Mesenchymal stem cell (in vitro differentiated cells and primary cell): ENCODE results near the gene TAAR9.
"Not testable (repeated sequence)": the region's sequence is repeated elsewhere in the genome, so short reads cannot be mapped to it uniquely, and the experiment has no call there.

Experiments used
- DNase-seq: peaks from one replicate; pipeline ENCODE4 v3.0.0-alpha.2; 2013
- H2AFZ ChIP-seq: one replicate; pipeline ENCODE4 v1.6.1; 2013; ENCODE audit warnings: low read depth, mild to moderate bottlenecking, control low read depth, inconsistent platforms, low read length, moderate library complexity
- H2AK5ac ChIP-seq: 2 replicates; pipeline ENCODE4 v1.6.1; 2013; ENCODE audit warnings: low read length, moderate library complexity, mild to moderate bottlenecking, inconsistent platforms; ENCODE audit not compliant: severe bottlenecking
- H2BK120ac ChIP-seq: one replicate; pipeline ENCODE4 v1.6.1; 2013; ENCODE audit warnings: low read depth, mild to moderate bottlenecking, inconsistent platforms, low read length, moderate library complexity
- H2BK12ac ChIP-seq, 2 experiments: one replicate each; pipeline ENCODE4 v1.6.1; 2013; ENCODE audit warnings: inconsistent platforms in 2 of 2, low read length in 2 of 2, mild to moderate bottlenecking in 2 of 2, moderate library complexity in 2 of 2, control low read depth in 1 of 2
- H2BK15ac ChIP-seq: one replicate; pipeline ENCODE4 v1.6.1; 2013; ENCODE audit warnings: mild to moderate bottlenecking, low read depth, inconsistent platforms; ENCODE audit not compliant: poor library complexity, severe bottlenecking
- H2BK5ac ChIP-seq: 2 replicates; pipeline ENCODE4 v1.6.1; 2013; ENCODE audit warnings: low read depth, mild to moderate bottlenecking, low read length, control low read depth, inconsistent platforms; ENCODE audit not compliant: poor library complexity, severe bottlenecking
- H3K14ac ChIP-seq, 2 experiments: one replicate each; pipeline ENCODE4 v1.6.1; 2013; ENCODE audit warnings: inconsistent platforms in 2 of 2, low read length in 2 of 2, control low read depth in 1 of 2, mild to moderate bottlenecking in 1 of 2, moderate library complexity in 1 of 2
- H3K18ac ChIP-seq, 2 experiments: one replicate each; pipeline ENCODE4 v1.6.1; 2013; ENCODE audit warnings: inconsistent platforms in 2 of 2, low read length in 2 of 2, control low read depth in 1 of 2, low read depth in 1 of 2, mild to moderate bottlenecking in 1 of 2
- H3K23ac ChIP-seq, 2 experiments: one replicate each; pipeline ENCODE4 v1.6.1; 2013; ENCODE audit warnings: inconsistent platforms in 2 of 2, low read length in 2 of 2, mild to moderate bottlenecking in 2 of 2, moderate library complexity in 2 of 2, control low read depth in 1 of 2
- H3K27ac ChIP-seq: 2 replicates; pipeline ENCODE4 v1.5.1; 2013; ENCODE audit warnings: mild to moderate bottlenecking, moderate library complexity, low read length, control low read depth, inconsistent platforms; ENCODE audit not compliant: poor library complexity, severe bottlenecking
- H3K27me3 ChIP-seq, 2 experiments: 2 replicates each; pipeline versions ENCODE4 v1.6.1 to v1.7.0; 2013; ENCODE audit warnings: low read length in 2 of 2, mild to moderate bottlenecking in 2 of 2, moderate library complexity in 2 of 2, control low read depth in 1 of 2, inconsistent platforms in 1 of 2; ENCODE audit not compliant: control insufficient read depth in 1 of 2, insufficient read depth in 1 of 2
- H3K36me3 ChIP-seq, 2 experiments: 2 replicates each; pipeline versions ENCODE4 v1.6.1 to v1.7.0; 2013; ENCODE audit warnings: low read length in 2 of 2, control low read depth in 1 of 2, inconsistent platforms in 1 of 2, low read depth in 1 of 2, mild to moderate bottlenecking in 1 of 2; ENCODE audit not compliant: insufficient read depth in 2 of 2, control insufficient read depth in 1 of 2
- H3K4ac ChIP-seq, 2 experiments: one replicate each; pipeline ENCODE4 v1.6.1; 2013; ENCODE audit warnings: inconsistent platforms in 2 of 2, low read length in 2 of 2, mild to moderate bottlenecking in 2 of 2, moderate library complexity in 2 of 2, control low read depth in 1 of 2, low read depth in 1 of 2
- H3K4me1 ChIP-seq: 2 replicates; pipeline ENCODE4 v1.6.1; 2013; ENCODE audit warnings: low read depth, low read length, control low read depth; ENCODE audit not compliant: control insufficient read depth, insufficient read depth
- H3K4me2 ChIP-seq: 2 replicates; pipeline ENCODE4 v1.6.1; 2013; ENCODE audit warnings: low read length, mild to moderate bottlenecking, inconsistent platforms; ENCODE audit not compliant: poor library complexity, severe bottlenecking
- H3K4me3 ChIP-seq, 2 experiments: 2 replicates each; pipeline versions ENCODE4 v1.5.1 to v1.7.0; 2013; ENCODE audit warnings: low read length in 2 of 2, mild to moderate bottlenecking in 2 of 2, control low read depth in 1 of 2, low read depth in 1 of 2; ENCODE audit not compliant: insufficient read depth in 1 of 2
- H3K79me1 ChIP-seq: replicated peaks from 2 replicates; pipeline ENCODE4 v1.6.1; 2013; ENCODE audit warnings: mild to moderate bottlenecking, control low read depth, low read length, inconsistent platforms; ENCODE audit not compliant: poor library complexity, severe bottlenecking
- H3K9ac ChIP-seq: 2 replicates; pipeline ENCODE4 v1.7.0; 2013; ENCODE audit warnings: mild to moderate bottlenecking, low read length, moderate library complexity
- H3K9me3 ChIP-seq: 2 replicates; pipeline ENCODE4 v1.7.0; 2013; ENCODE audit warnings: mild to moderate bottlenecking, low read length; ENCODE audit not compliant: control insufficient read depth
- H4K8ac ChIP-seq: one replicate; pipeline ENCODE4 v1.6.1; 2013; ENCODE audit warnings: inconsistent platforms, mild to moderate bottlenecking, low read length, moderate library complexity
- H4K91ac ChIP-seq: one replicate; pipeline ENCODE4 v1.6.1; 2013; ENCODE audit warnings: mild to moderate bottlenecking, low read length, inconsistent platforms
- WGBS: methylation state at CpG from one replicate; pipeline ENCODE4 v1.1.7; 2013; ENCODE audit warnings: mixed read lengths; 5-methylcytosine and 5-hydroxymethylcytosine counted together

The TAAR9 gene

DNA sequence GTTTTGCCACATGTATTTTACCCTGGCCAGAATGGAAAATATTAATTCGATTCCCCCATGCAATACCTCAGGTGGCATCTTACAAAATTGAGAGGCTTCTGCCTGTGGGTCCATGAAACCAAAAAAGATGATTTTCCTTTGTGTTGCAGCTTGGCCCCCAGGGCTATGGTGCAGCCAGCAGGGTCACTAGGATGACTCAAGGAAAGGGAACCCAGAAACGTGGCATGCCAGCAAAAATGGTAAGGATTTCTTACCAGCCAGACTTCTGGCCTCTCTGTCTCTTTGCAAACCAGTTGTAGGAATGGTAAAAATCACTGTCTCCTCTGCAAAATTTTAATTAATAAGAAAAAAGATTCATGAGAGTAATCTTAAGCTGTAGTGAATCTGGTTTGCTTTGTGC, 11.6 kb upstream of the TAAR9 start:
- Histone ChIP-seq H3K27me3 (no peaks in the 10 kb centered on the region), H3K79me1 (no peaks in the 10 kb centered on the region), H2AK5ac (no peak overlapping the region), H3K23ac (no peak overlapping the region), H2BK5ac (no peak overlapping the region), H2AFZ (no peak overlapping the region), H3K9me3 (no peaks in the 10 kb centered on the region), H3K4me1 (no peaks in the 10 kb centered on the region), H3K36me3 (no peaks in the 10 kb centered on the region), H4K8ac (no peak overlapping the region), H2BK120ac (no peak overlapping the region), H2BK15ac (no peak overlapping the region), H3K4ac (no peak overlapping the region), H3K14ac (no peak overlapping the region), H4K91ac (no peak overlapping the region), H3K4me3 (no peak overlapping the region), H3K18ac (no peak overlapping the region), H3K27ac (no peak overlapping the region), H2BK12ac (no peak overlapping the region), H3K9ac (no peak overlapping the region), H3K4me2 (no peak overlapping the region)
- WGBS = 91% methylated on average over 1 of the region's 2 CpGs
- no peak for DNase-seq

DNA sequence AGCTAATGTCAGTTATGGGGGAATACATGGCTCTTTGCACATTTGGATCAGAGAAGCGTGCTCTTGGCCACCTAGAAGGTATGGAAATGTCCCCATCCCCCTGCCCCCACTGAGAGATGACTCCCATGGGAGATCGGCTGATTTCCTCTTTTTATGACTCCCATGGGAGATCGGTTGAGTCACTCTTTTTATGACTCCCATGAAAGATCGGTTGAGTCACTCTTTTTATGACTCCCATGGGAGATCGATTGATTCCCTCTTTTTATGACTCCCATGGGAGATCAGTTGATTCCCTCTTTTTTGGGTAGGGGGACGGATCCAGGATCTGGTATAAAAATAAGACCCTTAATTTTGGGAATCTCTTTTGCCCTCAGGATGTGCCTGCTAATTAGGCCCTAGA, 10.3 kb upstream of the TAAR9 start:
- no peaks in the 10 kb centered on the region for H3K27me3 ChIP-seq
- no peaks in the 10 kb centered on the region for H3K4me1 ChIP-seq
- WGBS = 84% methylated on average over 5 of the region's 6 CpGs
- no peaks in the 10 kb centered on the region for H3K36me3 ChIP-seq
- no peaks in the 10 kb centered on the region for H3K79me1 ChIP-seq
- no peak overlapping the region for H2AFZ ChIP-seq
- no peak overlapping the region for H2BK5ac ChIP-seq
- H3K4me3 ChIP-seq = no peak overlapping the region
- H3K23ac ChIP-seq = no peak overlapping the region
- no peak overlapping the region for H4K91ac ChIP-seq
- H3K4ac ChIP-seq = no peak overlapping the region
- H3K4me2 ChIP-seq = no peak overlapping the region
- DNase-seq = peak; percentile 37
- H3K14ac ChIP-seq = no peak overlapping the region
- H2AK5ac ChIP-seq = no peak overlapping the region
- H4K8ac ChIP-seq = no peak overlapping the region
- H3K9me3 ChIP-seq = no peaks in the 10 kb centered on the region
- no peak overlapping the region for H2BK15ac ChIP-seq
- H3K18ac ChIP-seq = no peak overlapping the region
- H3K27ac ChIP-seq = no peak overlapping the region
- H2BK12ac ChIP-seq = no peak overlapping the region
- no peak overlapping the region for H3K9ac ChIP-seq
- H2BK120ac ChIP-seq = no peak overlapping the region

DNA sequence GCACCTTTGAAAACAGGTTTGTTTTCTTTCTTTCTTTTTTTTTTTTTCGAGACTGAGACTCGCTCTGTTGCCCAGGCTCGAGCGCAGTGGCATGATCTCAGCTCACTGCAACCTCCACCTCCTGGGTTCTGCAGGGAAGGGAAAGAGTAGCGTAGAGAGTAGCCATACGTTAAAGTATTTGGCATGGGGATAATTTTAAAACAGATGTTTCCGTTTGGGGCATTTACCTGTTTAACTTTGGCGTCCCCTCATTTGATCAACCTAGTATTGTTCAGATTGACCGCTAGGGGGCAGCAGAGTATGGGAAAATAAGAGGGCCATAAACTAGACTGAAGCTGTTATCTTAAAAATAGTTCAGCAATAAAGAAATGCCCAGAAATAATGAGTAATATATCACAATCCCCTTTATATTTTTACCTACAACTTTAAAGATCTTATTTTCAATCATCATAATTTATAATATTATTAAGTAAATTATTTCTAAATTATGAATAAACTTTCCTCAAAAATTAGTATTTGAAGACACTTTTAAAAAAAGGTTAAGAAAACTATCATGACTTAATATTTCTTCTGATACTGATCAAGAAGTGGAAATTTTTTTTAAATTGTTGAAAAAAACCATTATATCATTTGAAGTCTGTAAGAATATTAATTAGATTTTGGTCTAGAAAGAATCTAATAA, 7.6 kb upstream of the TAAR9 start:
- H3K4me1 ChIP-seq = no peaks in the 10 kb centered on the region

DNA sequence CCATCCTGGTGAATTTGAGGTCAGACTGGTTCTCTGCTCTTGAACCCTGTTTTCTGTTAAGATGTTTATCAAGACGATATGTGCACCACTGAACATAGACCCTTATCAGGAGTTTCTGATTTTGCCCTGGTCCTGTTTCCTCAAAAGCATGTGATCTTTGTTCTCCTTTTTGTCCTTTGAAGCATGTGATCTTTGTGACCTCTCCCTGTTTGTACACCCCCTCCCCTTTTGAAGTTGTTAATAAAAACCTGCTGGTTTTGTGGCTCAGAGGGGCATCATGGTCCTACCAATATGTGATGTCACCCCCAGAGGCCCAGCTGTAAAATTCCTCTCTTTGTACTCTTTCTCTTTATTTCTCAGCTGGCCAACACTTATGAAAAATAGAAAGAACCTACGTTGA, 3.5 kb upstream of the TAAR9 start:
- H3K18ac ChIP-seq, H3K27ac ChIP-seq, H3K14ac ChIP-seq, H3K4me2 ChIP-seq, H3K36me3 ChIP-seq, H2BK15ac ChIP-seq, H4K8ac ChIP-seq, H4K91ac ChIP-seq, H3K9ac ChIP-seq, H2AK5ac ChIP-seq, H3K9me3 ChIP-seq, H2BK12ac ChIP-seq, H2BK120ac ChIP-seq, H3K23ac ChIP-seq, H2AFZ ChIP-seq, H3K79me1 ChIP-seq, H3K4ac ChIP-seq, H2BK5ac ChIP-seq, DNase-seq, H3K4me3 ChIP-seq, H3K4me1 ChIP-seq: not testable (repeated sequence)
- H3K27me3 ChIP-seq = peaks cover 0 to 21% of the 10 kb centered on the region in 2 experiments
- 93% methylated on average over 1 of the region's 2 CpGs for WGBS

More for the DNA sequence above, 7.6 kb upstream of the TAAR9 start:
- Histone ChIP-seq H3K9me3 (peaks cover 6% of the 10 kb centered on the region), H3K14ac (no peak overlapping the region), H3K4me3 (peak overlapping the region in 1 of 2 experiments; percentile 45), H3K36me3 (no peaks in the 10 kb centered on the region), H3K79me1 (no peaks in the 10 kb centered on the region), H3K4ac (no peak overlapping the region), H3K27ac (no peak overlapping the region), H4K8ac (no peak overlapping the region), H3K27me3 (no peaks in the 10 kb centered on the region), H2BK12ac (no peak overlapping the region), H2BK120ac (no peak overlapping the region), H2BK15ac (no peak overlapping the region), H2AK5ac (no peak overlapping the region), H3K23ac (no peak overlapping the region), H2AFZ (no peak overlapping the region), H3K18ac (no peak overlapping the region), H3K4me2 (peak overlapping the region; percentile 56), H3K9ac (no peak overlapping the region), H2BK5ac (no peak overlapping the region), H4K91ac (no peak overlapping the region)
- DNase-seq = peak; percentile 68
- WGBS = 27% methylated on average over 9 of the region's 9 CpGs
